HG02840 (cell line): ENCODE data around the gene ZNF562.

Experiments
- ATAC-seq: cut with Tn5 transposase; IDR thresholded peaks from one replicate; pipeline ENCODE4 v1.9.1; 2021; ENCODE audit warnings: mild to moderate bottlenecking, moderate library complexity, moderate number of reproducible peaks; ENCODE audit not compliant: unreplicated experiment, low FRiP score

ZNF562 gene

GRCh38 chr19:9645472-9645871 is 29.4 kb downstream of the ZNF562 start:
- ATAC-seq = no peak

DNA sequence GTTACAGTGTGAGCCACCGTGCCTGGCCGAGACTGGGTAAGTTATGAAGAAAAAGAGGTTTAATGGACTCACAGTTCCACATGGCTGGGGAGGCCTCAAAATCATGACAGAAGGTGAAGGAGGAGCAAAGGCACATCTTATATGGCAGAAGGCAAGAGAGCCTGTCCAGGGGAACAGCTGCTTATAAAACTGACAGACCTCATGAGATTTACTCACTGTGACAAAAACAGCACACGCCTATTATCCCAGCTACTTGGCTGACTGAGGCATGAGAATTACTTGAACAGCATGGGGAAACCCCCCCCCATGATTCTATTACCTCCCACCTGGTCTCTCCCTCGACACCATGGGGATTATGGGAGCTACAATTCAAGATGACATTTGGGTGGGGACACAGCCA is 30.4 kb downstream of the ZNF562 start:
- ATAC-seq = no peak

GRCh38 chr19:9641810-9642209 is 33.1 kb downstream of the ZNF562 start:
- ATAC-seq = no peak

- ATAC-seq = no peak
Observed at GRCh38 chr19:9640956-9641355, 33.9 kb downstream of the ZNF562 start.

DNA sequence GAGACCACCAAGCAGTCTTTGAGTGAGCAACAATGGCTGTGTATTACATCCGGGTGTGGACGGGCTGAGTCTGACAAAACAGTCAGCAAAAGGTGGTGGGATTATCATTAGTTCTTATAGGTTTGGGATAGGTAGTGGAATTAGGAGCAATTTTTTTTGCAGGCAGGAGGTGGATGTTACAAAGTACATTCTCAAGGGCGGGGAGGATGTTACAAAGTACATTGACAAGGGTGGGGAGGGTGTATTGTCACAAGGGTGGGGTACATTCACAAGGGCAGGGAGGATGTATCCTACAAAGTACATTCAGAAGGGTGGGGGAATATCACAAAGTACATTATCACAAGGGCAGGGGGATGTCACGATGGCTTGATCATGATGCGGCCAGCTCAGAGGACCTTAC is 38.9 kb downstream of the ZNF562 start:
- ATAC-seq = no peak

- ATAC-seq = no peak
Observed at GRCh38 chr19:9627856-9628255, 47.0 kb downstream of the ZNF562 start.

DNA sequence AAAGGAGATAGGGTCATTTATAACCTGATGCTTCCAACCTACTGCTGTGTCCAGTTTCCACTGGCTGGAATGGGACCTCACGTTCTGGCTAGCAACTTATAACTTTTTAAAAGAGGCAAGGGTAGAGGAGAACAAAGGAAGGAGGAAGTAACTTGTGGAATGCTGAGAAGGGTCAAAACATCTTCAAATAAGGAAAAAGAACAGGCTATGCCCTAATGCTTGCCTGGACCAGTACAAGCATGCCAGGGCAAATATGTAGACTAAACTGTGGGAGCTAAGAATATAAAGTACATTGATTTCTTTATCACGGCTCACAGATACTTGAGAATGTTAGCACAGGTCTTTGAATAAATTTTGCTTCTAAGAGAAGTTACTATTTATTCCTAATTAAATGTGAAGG is 52.4 kb downstream of the ZNF562 start:
- ATAC-seq = no peak

GRCh38 chr19:9621156-9622037 is 53.5 kb downstream of the ZNF562 start, which contains the start of gene ZNF561:
ZNF561 (minus strand) TSS chr19:9621232; CDS start chr19:9619456, 1,776 bp downstream.
- peak; percentile 83 for ATAC-seq

DNA sequence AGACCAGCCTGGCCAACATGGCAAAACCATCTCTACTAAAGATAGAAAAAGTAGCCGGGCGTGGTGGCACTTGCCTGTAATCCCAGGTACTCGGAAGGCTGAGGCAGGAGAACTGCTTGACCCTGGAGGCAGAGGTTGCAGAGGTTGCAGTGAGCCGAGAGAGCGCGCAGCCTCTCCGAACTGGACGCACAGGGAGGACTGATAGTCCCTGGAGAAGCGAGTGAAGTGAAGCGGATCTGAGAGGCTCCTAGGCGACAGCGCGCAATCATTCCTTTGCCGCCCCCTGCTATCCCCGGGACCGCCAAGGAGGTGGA is 54.1 kb downstream of the ZNF562 start:
- ATAC-seq = no peak

- ATAC-seq = no peak
Observed at GRCh38 chr19:9615844-9616243, 59.1 kb downstream of the ZNF562 start.

DNA sequence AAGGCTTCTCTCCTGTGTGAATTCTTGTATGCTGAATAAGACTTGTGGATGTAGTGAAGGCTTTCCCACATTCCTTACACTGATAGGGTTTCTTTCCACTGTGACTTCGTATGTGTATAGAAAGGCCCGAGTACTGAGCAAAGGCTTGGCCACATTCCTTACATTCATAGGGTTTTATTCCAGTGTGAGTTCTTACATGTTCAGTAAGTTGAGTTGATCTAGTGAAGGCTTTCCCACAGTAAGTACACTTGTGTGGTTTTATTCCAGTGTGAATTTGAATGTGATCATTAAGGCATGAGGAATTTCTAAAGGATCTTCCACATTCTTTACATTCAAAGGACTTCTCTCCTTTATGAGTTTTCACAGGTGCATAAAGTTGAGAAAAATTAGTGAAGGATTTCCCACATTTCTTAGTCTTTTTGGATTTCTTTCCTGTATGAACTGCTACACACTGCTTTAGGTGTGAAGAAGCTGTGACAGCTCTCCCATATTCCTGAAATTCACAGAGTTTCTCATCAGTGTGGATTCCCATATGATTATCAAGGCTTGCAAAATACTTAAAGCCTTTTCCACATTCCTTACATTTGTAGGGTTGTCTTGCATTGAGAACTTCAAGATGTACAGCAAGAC is 64.3 kb downstream of the ZNF562 start:
- no peak for ATAC-seq

DNA sequence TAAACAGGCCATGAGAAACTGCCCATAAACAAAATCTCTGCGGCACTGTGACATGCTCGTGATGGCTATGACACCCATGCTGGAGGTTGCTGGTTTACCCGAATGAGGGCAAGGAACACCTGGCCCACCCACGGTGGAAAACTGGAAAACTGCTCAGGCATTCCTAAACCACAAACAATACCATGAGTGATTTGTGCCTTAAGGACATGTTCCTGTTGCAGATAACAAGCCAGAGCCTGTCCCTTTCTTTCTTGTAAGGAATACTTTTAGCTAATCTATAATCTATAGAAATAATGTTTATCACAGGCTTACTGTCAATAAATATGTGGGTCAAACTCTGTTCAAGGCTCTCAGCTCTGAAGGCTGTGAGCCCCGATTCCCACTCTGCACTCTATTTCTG is 66.0 kb downstream of the ZNF562 start:
- no peak for ATAC-seq

DNA sequence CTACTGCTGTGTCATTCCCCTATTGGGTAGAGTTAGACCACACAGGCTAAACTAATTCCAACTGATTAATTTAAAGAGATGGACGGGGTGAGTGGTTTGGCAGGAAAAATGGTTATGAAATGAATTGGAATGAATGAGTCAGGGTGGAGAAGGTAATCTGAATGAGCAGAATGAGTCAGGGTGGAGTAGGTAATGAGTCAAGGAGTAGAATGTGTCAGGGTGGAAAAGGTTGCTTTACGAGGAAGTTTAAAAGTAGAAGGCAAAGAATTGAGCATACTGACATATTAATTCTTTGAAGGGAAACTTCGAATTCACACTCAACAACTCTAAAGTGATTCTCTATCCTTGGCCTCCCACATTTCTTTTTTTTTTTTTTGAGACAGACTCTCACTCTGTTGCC is 77.9 kb downstream of the ZNF562 start:
- no peak for ATAC-seq
